ENCODE measurements around the gene FBRS. TPM values are rescaled to one million over a fixed set of nuclear protein-coding genes. Genes with fewer than 3 reads are reported as not detected.

FBRS gene
- total and polyA plus RNA-seq, 2 donors (not counting 3 experiments of a cell fraction or from before 2014, with no cell fraction given) = 15.5 to 68.6 TPM

DNA sequence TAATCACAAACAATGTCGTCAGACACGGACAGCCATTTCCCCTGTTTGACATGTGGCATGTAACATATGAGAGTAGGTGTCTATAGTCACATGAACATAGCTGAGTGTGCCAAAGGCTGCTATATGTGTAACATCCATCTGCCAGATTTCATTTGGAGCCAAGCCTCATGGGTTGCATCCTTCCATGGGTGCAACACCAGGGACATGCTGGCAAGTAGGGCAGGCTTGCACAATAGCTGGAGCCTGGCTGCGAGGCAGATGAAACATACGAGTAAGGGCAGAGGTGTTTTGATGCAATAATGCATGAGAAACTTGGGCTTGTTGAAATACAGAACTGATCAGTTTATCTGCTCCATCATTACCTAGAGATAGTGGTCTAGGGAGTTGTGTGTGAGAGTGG lies 39.0 kb upstream of the FBRS start:
- FAIRE-seq = no peak

More for the DNA sequence above, 39.0 kb upstream of the FBRS start:
- no peak for DNase-seq (ENCODE audit: low read depth, low spot score)
- H3K9ac ChIP-seq (replicated peaks; ENCODE audit: extremely low read depth, insufficient read depth, low read length) = no peak overlapping the region
- H3K4me1 ChIP-seq (ENCODE audit: control insufficient read depth, extremely low read depth, insufficient read depth, low read length) = no peaks in the 10 kb centered on the region
- H3K4me2 ChIP-seq (ENCODE audit: insufficient read depth, low read length) = no peak overlapping the region
- intact Hi-C loops (cut with micrococcal nuclease) = no loop called here
- H3K27me3 ChIP-seq (ENCODE audit: control insufficient read depth in 2 of 2, insufficient read depth in 2 of 2, low read length in 2 of 2) = peaks cover 12 to 13% of the 10 kb centered on the region in 2 experiments
- ChIA-PET CTCF (interaction anchor here (1.1 to 1.8 kb wide), 3 partner anchors 9 to 31 kb away, joined by 3 to 6 read pairs (median 3); partner anchors contain the start of genes PRR14 and ZNF689), POLR2A (interaction anchor here (0.7 kb wide), 1 partner anchor 10 kb away, joined by 4 read pairs; no protein-coding TSS in a partner anchor)
- H3K27ac ChIP-seq (ENCODE audit: insufficient read depth, low read depth, low read length) = no peak overlapping the region
- H3K79me2 ChIP-seq (ENCODE audit: control insufficient read depth, insufficient read depth, low read length) = no peaks in the 10 kb centered on the region
- dilution Hi-C loops (cut with MboI; ENCODE audit: extremely low pct_ligation_motif_present, low sequenced_read_pairs) = no loop called here
- H3K4me3 ChIP-seq (replicated peaks in 1 of 3; ENCODE audit: insufficient read depth in 1 of 3, low read depth in 1 of 3, low read length in 3 of 3) = no peak overlapping the region
- no peaks in the 10 kb centered on the region for H4K20me1 ChIP-seq (replicated peaks; ENCODE audit: control insufficient read depth, extremely low read depth, insufficient read depth, low read length)
- TF ChIP-seq JUN (IDR thresholded peaks at IDR 0.05; ENCODE audit: borderline replicate concordance, insufficient read depth, insufficient read length, low read depth) (no peak), CTCF (IDR thresholded peaks at IDR 0.05; ENCODE audit: extremely low read depth in 1 of 2, insufficient read depth in 1 of 2, low read depth in 1 of 2, low read length in 2 of 2) (no peak), MYC (IDR thresholded peaks at IDR 0.05; ENCODE audit: low read depth, low read length) (no peak), POLR2AphosphoS5 (IDR thresholded peaks at IDR 0.05; ENCODE audit: insufficient read depth, low read depth, low read length) (no peak), POLR2A (IDR thresholded peaks at IDR 0.05; ENCODE audit: low read depth, low read length) (no peak), GATA2 (IDR thresholded peaks at IDR 0.05; ENCODE audit: insufficient read depth, insufficient read length, low read depth, low read length) (no peak), EZH2 (IDR thresholded peaks at IDR 0.05; ENCODE audit: borderline replicate concordance, low read depth, low read length, severe bottlenecking) (no peak), FOS (IDR thresholded peaks at IDR 0.05; ENCODE audit: borderline replicate concordance, insufficient read depth, low read length) (no peak)
- TF ChIP-seq, protein P1, sequence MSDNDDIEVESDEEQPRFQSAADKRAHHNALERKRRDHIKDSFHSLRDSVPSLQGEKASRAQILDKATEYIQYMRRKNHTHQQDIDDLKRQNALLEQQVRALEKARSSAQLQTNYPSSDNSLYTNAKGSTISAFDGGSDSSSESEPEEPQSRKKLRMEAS (IDR thresholded peaks at IDR 0.05; ENCODE audit: insufficient read depth, insufficient read length) = no peak
- BruUV-seq (replicated peaks) = no TSS peak
- no peaks in the 10 kb centered on the region for H3K9me1 ChIP-seq (replicated peaks; ENCODE audit: control insufficient read depth, extremely low read depth, insufficient read depth, low read length)
- no peaks in the 10 kb centered on the region for H3K9me3 ChIP-seq (replicated peaks; ENCODE audit: control insufficient read depth, insufficient read depth, low read length)
- H2AFZ ChIP-seq (ENCODE audit: low read depth, low read length) = no peak overlapping the region
- no peaks in the 10 kb centered on the region for H3K36me3 ChIP-seq (ENCODE audit: control insufficient read depth in 2 of 2, extremely low read depth in 1 of 2, insufficient read depth in 2 of 2, low read length in 2 of 2)

Data from endothelial cell of umbilical vein (primary cell).